ENCODE results near the gene JOSD1. TPM values are rescaled to one million over a fixed set of nuclear protein-coding genes. Genes with fewer than 3 reads are reported as not detected.

JOSD1 gene
- total and polyA plus RNA-seq, 9 donors, result 32.0 to 51.7 (median 37.8) TPM

DNA sequence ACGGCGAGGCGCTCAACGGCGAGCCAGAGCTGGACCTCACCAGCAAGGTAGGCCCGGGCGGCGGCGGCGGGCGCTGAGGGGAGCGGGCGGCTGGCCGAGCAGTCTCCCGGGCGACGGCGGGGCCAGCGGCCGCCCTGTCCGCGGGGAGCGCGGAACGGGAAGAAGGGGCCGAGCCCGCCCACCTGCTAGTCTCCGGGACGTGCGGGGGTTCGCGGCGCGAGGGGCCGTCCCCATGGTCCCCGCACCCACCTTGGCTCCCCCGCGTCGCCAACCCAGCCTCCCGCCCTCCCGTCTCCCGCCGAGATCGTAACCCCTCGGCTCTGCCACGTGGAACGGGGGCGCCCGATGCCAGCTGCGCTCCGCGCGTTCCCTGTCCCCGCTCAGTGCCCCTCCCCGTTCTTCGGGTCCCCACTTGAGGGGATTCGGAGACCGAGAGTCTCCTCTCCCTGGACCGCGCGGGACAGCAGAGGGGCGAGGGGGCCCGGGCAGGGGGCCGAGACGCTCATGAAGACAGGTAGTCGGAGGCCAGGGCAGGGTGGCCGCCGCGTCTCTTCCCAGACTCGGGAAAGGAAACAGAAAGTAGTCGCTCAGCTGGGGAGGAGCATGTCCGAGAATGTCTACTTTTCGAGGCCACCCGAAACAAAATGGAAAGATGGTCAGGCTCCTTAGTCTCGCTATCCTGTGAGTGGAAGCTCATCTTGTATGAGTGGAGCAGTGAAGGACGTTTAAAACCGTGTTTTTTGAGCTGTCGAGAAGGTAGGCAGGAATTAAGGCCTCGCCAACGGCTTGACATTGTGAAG is 5.6 kb upstream of the JOSD1 start:
- Histone ChIP-seq H3K4me1 (ENCODE audit: control insufficient read depth, insufficient read depth, low read length) (peaks cover 32% of the 10 kb centered on the region), H3K36me3 (ENCODE audit: control insufficient read depth, insufficient read depth, low read length) (peaks cover 17% of the 10 kb centered on the region), H3K4me3 (ENCODE audit: low read length) (peak overlapping the region; percentile 93), H3K27ac (ENCODE audit: low read length) (peak overlapping the region; percentile 96), H3K9me3 (replicated peaks; ENCODE audit: control insufficient read depth, low read depth, low read length) (no peaks in the 10 kb centered on the region), H3K27me3 (ENCODE audit: control insufficient read depth, insufficient read depth, low read length) (no peaks in the 10 kb centered on the region)
- under 1% methylated on average over 80 of the region's 80 CpGs for WGBS (ENCODE audit: insufficient coverage)
- peak; percentile 71 for DNase-seq

DNA sequence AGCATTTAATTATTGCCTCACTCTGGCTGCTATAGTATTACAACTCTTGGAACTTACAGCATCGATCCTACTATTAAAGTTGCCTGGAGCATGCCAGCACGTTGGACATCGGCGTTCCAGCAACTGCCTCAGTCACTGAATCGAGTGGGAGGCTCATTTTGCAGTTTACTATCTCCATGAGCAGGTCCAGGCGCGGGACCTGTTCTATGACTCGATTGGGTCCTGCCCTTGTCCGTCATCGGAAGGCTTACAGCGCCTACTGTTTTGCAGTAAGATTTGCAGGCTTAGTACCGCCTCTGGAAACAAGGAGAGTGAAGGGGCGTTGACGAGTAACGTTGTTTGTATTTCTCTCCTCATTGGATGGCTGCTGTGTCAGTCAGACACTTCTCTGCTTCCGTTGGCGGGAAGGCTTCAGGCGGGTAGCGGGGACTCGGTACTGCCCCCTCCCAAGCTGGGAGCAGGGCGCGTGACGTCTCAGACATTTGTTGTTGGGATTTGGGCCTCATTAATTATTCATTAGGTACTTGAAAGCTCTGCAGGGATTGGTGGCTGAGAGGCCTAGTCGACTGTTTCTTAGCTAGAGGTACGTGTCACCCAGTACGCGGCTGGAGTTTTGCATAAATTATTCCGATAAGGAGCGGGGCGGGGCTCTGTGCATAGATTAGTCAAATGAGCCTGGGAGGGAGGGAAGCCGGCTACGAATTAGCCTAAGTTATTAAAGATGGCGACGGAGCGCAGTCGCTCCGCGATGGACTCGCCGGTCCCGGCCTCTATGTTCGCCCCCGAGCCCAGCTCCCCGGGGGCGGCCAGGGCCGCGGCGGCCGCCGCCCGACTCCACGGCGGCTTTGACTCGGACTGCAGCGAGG is 4.7 kb upstream of the JOSD1 start, which contains the start of gene GTPBP1:
Gene GTPBP1 (plus strand): TSS at position 710 of the 866 bp plus-strand sequence. CDS start 12 bp downstream, at position 722.
- no peaks in the 10 kb centered on the region for H3K9me3 ChIP-seq (replicated peaks; ENCODE audit: control insufficient read depth, low read depth, low read length)
- peaks cover 10% of the 10 kb centered on the region for H3K36me3 ChIP-seq (ENCODE audit: control insufficient read depth, insufficient read depth, low read length)
- WGBS (ENCODE audit: insufficient coverage), result under 1% methylated on average over 52 of the region's 55 CpGs
- H3K4me1 ChIP-seq (ENCODE audit: control insufficient read depth, insufficient read depth, low read length), result peaks cover 33% of the 10 kb centered on the region
- DNase-seq, result peak; percentile 100
- peak within 1 kb of the TSS; percentile 93 for H3K4me3 ChIP-seq (ENCODE audit: low read length)
- peak within 1 kb of the TSS; percentile 96 for H3K27ac ChIP-seq (ENCODE audit: low read length)
- no peaks in the 10 kb centered on the region for H3K27me3 ChIP-seq (ENCODE audit: control insufficient read depth, insufficient read depth, low read length)

DNA sequence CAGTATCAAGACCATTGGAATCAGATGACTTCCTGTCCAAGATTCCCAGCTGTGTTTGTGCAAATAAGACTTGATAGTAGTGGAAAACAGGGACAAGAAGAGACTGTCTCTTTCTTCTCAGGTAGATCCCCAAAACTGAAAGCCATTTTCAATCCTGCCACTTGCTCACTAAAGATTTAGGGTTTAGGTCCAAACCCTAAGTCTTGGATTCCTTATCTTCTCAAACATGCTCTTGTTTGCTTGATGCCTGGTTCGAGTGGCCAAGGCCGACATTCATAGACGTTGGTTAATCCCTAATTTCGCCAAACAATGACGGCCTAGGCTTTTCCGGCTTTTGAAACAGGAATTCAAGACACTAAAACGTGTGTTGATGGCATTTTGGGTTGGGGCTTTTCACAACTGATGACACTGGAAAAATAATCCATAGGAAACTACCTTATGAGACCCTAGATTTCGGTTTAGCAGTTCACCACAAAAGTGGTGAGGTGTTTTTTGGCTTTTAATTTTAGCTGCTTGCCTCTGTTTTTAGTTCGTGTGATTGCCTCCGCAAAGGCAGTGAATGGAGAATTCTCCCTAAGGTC is 4.0 kb upstream of the JOSD1 start:
- peak; percentile 47 for DNase-seq
- Histone ChIP-seq H3K4me1 (ENCODE audit: control insufficient read depth, insufficient read depth, low read length) (peaks cover 35% of the 10 kb centered on the region), H3K4me3 (ENCODE audit: low read length) (peak overlapping the region; percentile 37), H3K27ac (ENCODE audit: low read length) (peak overlapping the region; percentile 95), H3K9me3 (replicated peaks; ENCODE audit: control insufficient read depth, low read depth, low read length) (no peaks in the 10 kb centered on the region), H3K36me3 (ENCODE audit: control insufficient read depth, insufficient read depth, low read length) (peaks cover 4% of the 10 kb centered on the region), H3K27me3 (ENCODE audit: control insufficient read depth, insufficient read depth, low read length) (no peaks in the 10 kb centered on the region)
- 27% methylated on average over 6 of the region's 10 CpGs for WGBS (ENCODE audit: insufficient coverage)

DNA sequence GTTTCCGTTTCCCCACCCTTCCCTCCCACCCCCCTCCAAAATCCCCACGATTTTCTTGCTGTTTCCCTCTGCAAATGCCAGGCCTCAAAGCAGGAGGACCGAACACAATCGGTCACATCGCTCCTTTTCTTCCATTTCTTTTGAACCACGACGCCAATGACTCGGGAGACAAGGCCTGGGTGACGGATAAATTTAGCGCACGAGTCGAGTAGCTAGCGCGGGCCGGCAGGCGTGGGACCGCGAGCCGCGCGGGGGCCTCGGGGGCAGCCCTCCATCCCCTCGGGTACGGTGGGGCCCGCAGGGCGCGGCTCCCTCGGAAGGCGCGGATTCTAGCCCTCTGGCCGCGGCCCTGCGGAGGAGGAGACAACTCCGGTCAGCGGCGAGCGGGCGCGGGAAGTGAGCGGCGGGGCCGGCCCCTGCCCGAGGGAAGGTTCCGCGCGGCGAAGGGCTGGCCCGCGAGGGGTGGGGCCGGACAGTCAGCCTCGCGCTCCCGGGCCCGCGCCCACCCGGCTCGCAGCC is 414 bp downstream of the JOSD1 start:
- peak overlapping the region; percentile 79 for H3K4me3 ChIP-seq (ENCODE audit: low read length)
- no peaks in the 10 kb centered on the region for H3K9me3 ChIP-seq (replicated peaks; ENCODE audit: control insufficient read depth, low read depth, low read length)
- H3K36me3 ChIP-seq (ENCODE audit: control insufficient read depth, insufficient read depth, low read length), result peaks cover 31% of the 10 kb centered on the region
- DNase-seq, result peak; percentile 86
- under 1% methylated on average over 50 of the region's 57 CpGs for WGBS (ENCODE audit: insufficient coverage)
- peaks cover 39% of the 10 kb centered on the region for H3K4me1 ChIP-seq (ENCODE audit: control insufficient read depth, insufficient read depth, low read length)
- H3K27me3 ChIP-seq (ENCODE audit: control insufficient read depth, insufficient read depth, low read length), result no peaks in the 10 kb centered on the region
- H3K27ac ChIP-seq (ENCODE audit: low read length), result peak overlapping the region; percentile 88

GRCh38 chr22:38699784-38700183 is 959 bp downstream of the JOSD1 start:
- Histone ChIP-seq H3K9me3 (replicated peaks; ENCODE audit: control insufficient read depth, low read depth, low read length) (no peaks in the 10 kb centered on the region), H3K4me3 (ENCODE audit: low read length) (peak overlapping the region; percentile 79), H3K27me3 (ENCODE audit: control insufficient read depth, insufficient read depth, low read length) (no peaks in the 10 kb centered on the region), H3K36me3 (ENCODE audit: control insufficient read depth, insufficient read depth, low read length) (peaks cover 33% of the 10 kb centered on the region), H3K27ac (ENCODE audit: low read length) (peak overlapping the region; percentile 88), H3K4me1 (ENCODE audit: control insufficient read depth, insufficient read depth, low read length) (peaks cover 35% of the 10 kb centered on the region)
- WGBS (ENCODE audit: insufficient coverage), result no CpG with 5 or more reads among the region's 6 CpGs
- peak; percentile 49 for DNase-seq

- no peak overlapping the region for H3K27ac ChIP-seq (ENCODE audit: low read length)
- H3K4me1 ChIP-seq (ENCODE audit: control insufficient read depth, insufficient read depth, low read length), result peaks cover 32% of the 10 kb centered on the region
- H3K36me3 ChIP-seq (ENCODE audit: control insufficient read depth, insufficient read depth, low read length), result peaks cover 38% of the 10 kb centered on the region
- no peak for DNase-seq
- H3K4me3 ChIP-seq (ENCODE audit: low read length), result peak overlapping the region; percentile 79
- H3K27me3 ChIP-seq (ENCODE audit: control insufficient read depth, insufficient read depth, low read length), result no peaks in the 10 kb centered on the region
- H3K9me3 ChIP-seq (replicated peaks; ENCODE audit: control insufficient read depth, low read depth, low read length), result no peaks in the 10 kb centered on the region
- no CpG with 5 or more reads among the region's 5 CpGs for WGBS (ENCODE audit: insufficient coverage)
Observed at GRCh38 chr22:38699143-38699542, 1.6 kb downstream of the JOSD1 start.

GRCh38 chr22:38698407-38699094 is 2.2 kb downstream of the JOSD1 start:
- Histone ChIP-seq H3K4me1 (ENCODE audit: control insufficient read depth, insufficient read depth, low read length) (peaks cover 32% of the 10 kb centered on the region), H3K36me3 (ENCODE audit: control insufficient read depth, insufficient read depth, low read length) (peaks cover 43% of the 10 kb centered on the region), H3K27me3 (ENCODE audit: control insufficient read depth, insufficient read depth, low read length) (no peaks in the 10 kb centered on the region), H3K4me3 (ENCODE audit: low read length) (no peak overlapping the region), H3K9me3 (replicated peaks; ENCODE audit: control insufficient read depth, low read depth, low read length) (no peaks in the 10 kb centered on the region), H3K27ac (ENCODE audit: low read length) (no peak overlapping the region)
- 88% methylated on average over 9 of the region's 13 CpGs for WGBS (ENCODE audit: insufficient coverage)
- DNase-seq, result no peak

GRCh38 chr22:38697425-38698089 is 3.2 kb downstream of the JOSD1 start:
- Histone ChIP-seq H3K4me3 (ENCODE audit: low read length) (no peak overlapping the region), H3K4me1 (ENCODE audit: control insufficient read depth, insufficient read depth, low read length) (peaks cover 32% of the 10 kb centered on the region), H3K27ac (ENCODE audit: low read length) (peak overlapping the region; percentile 69), H3K27me3 (ENCODE audit: control insufficient read depth, insufficient read depth, low read length) (no peaks in the 10 kb centered on the region), H3K9me3 (replicated peaks; ENCODE audit: control insufficient read depth, low read depth, low read length) (no peaks in the 10 kb centered on the region), H3K36me3 (ENCODE audit: control insufficient read depth, insufficient read depth, low read length) (peaks cover 45% of the 10 kb centered on the region)
- no peak for DNase-seq
- WGBS (ENCODE audit: insufficient coverage), result 78% methylated on average over 6 of the region's 8 CpGs
